Measurements from ENCODE around the gene KCNV2.
"Not testable (repeated sequence)": the region's sequence is repeated elsewhere in the genome, so short reads cannot be mapped to it uniquely, and the experiment has no call there.

DNA sequence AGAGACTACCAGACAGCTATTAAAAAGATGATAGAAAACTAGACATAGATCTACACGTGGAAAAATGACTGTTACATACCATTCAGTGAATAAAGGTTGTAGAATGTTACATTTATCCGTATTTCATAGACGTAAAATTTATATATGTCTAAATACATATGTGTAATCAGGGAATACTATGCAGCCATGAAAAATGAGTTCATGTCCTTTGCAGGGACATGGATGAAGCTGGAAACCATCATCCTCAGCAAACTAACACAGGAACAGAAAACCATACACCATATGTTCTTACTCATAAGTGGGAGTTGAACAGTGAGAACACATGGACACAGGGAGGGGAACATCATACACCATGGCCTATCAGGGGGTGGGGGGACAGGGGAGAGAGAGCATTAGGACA lies 10.1 kb upstream of the KCNV2 start:
- TF ChIP-seq, protein P1, sequence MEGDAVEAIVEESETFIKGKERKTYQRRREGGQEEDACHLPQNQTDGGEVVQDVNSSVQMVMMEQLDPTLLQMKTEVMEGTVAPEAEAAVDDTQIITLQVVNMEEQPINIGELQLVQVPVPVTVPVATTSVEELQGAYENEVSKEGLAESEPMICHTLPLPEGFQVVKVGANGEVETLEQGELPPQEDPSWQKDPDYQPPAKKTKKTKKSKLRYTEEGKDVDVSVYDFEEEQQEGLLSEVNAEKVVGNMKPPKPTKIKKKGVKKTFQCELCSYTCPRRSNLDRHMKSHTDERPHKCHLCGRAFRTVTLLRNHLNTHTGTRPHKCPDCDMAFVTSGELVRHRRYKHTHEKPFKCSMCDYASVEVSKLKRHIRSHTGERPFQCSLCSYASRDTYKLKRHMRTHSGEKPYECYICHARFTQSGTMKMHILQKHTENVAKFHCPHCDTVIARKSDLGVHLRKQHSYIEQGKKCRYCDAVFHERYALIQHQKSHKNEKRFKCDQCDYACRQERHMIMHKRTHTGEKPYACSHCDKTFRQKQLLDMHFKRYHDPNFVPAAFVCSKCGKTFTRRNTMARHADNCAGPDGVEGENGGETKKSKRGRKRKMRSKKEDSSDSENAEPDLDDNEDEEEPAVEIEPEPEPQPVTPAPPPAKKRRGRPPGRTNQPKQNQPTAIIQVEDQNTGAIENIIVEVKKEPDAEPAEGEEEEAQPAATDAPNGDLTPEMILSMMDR (IDR thresholded peaks at IDR 0.05), result not testable (repeated sequence)
- not testable (repeated sequence) for TF ChIP-seq POLR2AphosphoS5 (IDR thresholded peaks at IDR 0.05; ENCODE audit: insufficient read depth in 1 of 2, low read depth in 1 of 2); POLR2A (IDR thresholded peaks at IDR 0.05)

Measured in vagina (tissue), 2 donors.